GM19397 (cell line): ENCODE results near the gene ATP2B3.

Experiments
- ATAC-seq: cut with Tn5 transposase; IDR thresholded peaks from one replicate; pipeline ENCODE4 v1.9.1; 2021; ENCODE audit warnings: mild to moderate bottlenecking, moderate library complexity; ENCODE audit not compliant: unreplicated experiment

Gene ATP2B3

DNA sequence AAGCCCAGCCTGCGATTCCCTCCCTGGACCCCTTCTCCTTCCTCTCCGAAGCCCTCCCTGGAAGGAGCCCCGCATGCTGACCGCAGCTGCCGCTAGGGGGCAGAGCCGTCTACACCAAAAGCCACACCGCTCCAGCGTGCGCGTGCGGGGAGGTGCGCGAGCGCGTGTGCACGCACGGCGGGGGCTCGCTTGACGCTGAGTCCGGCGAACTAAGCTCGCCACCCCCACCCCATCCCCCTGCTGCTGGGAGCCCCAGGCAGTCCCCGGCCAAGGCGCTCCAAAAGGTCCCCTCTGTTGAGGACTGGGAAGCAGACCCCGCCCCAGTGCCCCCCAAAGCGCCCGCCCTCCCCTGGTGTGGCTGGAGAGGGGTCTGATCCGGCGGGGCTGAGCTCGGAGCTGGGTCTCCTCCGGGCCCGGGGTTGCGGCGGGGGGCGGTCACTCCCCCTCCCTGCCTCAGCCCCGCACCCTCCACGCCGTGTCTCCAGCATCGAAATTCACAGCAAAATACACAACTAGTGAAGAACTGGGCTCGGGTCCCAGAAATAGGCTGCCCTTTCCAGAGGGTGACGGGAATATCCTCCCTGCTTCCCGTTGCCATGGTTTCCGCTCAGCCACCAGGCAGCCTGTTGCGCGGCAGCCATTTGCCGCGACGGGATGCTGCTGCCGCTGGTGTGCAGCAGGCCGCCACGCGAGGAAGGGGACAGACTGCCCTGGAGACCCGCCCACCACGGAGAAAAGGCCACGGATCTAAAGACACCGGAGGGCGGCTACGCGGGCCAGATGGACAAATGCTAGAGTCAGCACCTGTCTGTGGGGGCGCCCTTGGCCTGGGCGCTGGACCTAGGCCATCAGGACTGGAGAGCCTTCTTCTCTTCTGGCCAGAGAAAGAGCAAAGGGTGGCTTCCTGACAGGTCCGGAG lies 92.7 kb downstream of the ATP2B3 start:
- ATAC-seq, result no peak

DNA sequence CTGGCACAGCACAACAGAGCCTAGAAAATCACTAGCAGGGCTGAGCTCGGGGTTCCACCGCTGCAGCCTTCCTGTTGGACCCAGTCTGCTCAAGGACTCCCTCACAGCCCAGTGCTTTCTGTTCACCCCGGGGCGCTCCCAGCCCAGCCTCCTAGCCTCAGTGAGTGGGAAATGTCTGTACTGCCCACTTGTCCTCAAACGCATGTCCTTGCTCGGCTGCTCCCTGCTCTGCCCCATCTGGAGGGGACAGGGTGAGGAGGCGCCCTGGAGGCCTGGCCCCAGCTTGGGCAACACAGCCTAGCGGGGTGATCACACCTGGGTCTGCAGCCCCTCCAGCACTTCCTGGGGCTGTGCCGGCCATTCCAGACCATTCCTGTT lies 93.4 kb downstream of the ATP2B3 start:
- no peak for ATAC-seq

DNA sequence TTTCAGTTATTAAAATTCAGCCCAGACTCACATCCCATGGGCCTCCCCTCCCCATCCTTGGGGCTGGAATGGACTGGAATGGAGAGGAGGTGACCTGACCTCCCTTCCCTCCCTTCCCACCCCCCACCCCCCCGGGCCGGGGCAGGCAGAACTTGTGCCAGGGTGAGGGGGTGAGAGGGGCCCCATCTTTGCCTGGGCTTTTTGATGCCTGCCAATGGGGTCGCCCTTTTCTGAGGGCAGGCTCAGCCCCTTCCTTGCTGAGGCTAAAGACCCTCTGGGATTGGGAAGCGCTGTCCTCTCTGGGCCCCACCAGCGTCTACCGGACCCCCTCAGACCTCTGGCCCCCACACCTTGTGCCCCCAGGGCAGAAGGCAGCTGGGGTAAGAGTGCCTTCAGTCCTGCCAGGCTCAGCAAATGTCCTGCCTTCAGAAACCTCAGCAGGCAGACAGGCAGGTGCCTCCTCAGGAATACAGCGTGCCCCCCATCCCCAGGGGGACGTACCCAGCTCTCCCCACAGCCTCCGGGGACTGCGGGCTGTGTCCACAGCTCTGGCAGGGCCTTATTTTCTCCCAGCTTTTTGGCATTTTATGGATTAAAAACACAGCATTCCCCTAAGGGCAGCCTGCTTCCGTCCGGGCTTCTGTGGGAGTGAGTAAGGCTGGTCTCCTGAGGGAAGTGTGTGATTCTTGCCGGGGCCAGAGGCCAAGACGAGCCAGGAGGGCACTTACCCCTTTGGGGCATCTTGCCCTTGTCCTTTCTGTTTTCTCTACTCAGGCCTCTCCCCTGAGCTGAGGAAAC lies 94.1 kb downstream of the ATP2B3 start:
- no peak for ATAC-seq

DNA sequence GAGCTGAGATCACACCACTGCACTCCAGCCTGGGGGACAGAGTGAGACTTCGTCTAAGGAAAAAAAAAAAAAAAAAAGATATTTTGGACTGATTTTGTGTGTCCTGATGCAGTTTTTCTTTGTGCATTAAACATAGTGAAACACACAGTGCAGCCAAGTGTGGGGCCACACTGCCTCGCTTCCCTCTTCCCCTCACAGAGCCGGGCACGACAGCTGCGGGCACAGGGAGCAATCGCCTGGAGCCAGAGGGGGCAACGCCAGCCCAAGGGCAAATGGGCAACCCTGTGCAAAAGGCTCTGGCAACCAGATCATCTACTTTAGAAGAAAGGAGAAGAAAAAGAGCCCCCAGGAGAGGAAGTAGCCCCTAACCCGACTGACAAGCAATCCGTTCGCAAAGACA lies 95.0 kb downstream of the ATP2B3 start:
- ATAC-seq, result no peak

DNA sequence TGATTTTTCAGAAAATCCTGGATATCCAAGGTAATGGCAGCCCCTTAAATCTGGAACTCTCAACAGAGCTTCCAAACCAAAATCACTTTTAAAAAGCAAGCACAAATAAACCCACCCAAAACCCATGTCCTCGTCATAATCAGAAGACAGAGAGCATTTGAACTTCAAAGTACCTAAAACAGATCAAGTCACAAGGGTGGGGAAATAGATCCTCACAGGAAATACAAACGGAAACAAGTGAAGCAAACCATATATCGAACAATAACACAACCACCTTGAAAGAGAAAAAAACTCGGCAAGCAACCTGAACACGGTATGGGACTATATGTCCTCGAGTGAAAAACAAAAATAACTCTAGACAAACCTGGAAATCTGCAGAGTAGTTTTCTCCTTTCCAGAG lies 97.4 kb downstream of the ATP2B3 start:
- no peak for ATAC-seq

DNA sequence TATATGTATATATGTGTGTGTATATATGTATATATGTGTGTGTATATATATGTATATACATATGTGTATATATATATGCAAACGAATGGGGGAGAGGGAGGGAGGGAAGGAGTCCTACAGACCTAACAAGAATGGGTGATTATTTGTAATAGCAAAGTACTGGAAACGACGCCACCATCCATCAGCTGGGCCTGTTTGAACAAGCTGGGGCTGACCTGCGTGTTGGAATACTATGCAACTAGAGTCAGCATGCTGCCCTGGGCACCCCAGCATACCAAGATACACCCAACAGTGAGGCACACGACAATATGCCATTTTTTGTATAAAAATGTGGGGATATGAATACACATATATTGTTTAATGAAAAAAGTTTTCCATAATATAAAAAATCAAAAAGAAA lies 103.1 kb downstream of the ATP2B3 start:
- no peak for ATAC-seq

DNA sequence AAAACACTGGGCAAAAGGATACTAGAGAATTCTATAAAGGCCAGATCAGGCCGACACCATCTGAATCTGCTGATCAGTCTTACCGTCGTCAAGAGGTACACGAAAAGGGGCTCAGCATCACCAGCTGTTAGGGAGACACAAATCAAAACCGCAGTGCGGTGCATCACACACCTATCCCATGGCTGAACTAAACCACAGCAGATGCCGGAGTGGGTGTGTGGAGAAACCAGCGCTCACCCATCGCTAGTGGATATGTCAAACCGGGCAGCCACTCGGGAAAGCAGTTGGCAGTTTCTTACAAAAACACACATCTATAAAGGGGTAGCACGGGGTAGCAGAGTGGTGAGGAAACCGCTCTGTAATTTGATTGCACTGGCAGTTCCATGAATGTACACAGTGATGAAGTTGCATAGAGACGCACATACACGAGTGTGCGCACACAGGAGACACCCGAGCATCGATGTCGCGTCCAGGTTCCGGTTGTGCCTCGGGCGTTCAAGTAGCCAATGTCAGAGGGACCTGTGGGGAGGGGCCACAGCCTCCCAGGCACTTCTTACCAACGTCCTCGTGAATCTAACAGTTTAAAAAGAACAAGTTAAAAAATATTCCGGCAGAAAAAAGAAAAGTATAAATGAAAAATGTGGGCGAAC lies 104.6 kb downstream of the ATP2B3 start:
- no peak for ATAC-seq

DNA sequence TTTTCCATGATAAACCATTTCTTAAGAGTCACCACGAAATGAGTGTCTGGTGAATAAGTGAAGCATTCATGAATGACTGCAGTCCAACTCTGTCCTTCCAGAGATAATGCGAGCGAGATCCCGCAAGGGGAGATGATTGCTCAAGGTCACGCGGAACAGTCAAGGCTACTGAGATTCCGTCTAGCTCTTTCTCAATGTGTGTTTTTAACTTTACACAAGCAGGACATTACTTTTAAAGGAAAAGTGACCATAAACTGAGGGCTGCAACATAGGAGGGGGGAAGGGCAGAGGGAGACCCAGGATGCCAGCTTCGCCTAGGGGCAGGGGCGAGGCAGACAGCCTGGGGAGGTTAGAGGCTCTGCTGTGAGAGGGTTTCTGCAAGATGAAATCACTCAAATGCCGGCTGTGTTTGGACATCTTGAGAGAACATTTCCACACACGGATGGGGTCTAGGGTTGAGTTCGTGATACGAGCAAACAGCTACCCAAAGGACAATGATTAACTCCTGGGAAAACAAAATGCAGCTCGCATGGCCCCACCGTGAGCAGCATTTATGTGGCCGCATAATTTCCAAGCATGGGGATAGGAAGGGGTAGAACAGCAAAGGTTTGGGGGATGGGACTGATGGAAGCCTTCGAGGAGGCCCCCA lies 105.3 kb downstream of the ATP2B3 start:
- ATAC-seq, result no peak

DNA sequence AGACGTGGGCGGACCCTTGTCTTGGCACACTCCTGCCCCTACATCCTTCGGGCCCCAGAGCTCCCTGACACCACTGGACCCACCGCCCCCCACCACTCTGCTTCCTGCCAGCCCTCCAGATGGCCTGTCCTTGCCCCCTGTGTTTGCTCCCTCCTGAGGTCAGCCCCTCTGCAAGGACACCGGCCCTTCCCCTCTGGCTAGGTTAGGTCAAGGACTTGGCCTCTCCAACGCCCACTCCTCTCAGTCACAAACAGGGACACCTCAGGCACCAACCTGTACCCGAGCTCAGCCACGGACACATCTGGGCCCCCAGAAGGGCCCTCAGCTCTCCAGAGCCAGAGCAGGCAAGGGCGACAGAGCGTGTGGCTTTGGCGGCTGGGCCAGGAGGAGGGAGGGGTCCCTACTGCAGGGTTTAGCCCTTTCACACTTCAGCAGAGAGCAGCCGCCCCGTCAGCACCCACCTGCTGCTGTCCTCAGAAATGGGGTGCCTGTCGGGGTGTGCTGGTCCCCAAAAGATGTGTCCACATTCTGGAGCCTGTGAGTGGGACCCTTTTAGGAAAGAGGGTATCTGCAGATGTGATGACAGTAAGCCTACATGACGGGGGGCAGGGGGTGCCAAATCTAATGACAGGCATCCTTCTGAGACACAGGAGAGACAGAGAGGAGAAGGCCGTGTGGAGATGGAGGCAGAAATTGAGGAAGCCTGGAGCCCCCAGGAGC lies 106.0 kb downstream of the ATP2B3 start:
- ATAC-seq, result no peak

DNA sequence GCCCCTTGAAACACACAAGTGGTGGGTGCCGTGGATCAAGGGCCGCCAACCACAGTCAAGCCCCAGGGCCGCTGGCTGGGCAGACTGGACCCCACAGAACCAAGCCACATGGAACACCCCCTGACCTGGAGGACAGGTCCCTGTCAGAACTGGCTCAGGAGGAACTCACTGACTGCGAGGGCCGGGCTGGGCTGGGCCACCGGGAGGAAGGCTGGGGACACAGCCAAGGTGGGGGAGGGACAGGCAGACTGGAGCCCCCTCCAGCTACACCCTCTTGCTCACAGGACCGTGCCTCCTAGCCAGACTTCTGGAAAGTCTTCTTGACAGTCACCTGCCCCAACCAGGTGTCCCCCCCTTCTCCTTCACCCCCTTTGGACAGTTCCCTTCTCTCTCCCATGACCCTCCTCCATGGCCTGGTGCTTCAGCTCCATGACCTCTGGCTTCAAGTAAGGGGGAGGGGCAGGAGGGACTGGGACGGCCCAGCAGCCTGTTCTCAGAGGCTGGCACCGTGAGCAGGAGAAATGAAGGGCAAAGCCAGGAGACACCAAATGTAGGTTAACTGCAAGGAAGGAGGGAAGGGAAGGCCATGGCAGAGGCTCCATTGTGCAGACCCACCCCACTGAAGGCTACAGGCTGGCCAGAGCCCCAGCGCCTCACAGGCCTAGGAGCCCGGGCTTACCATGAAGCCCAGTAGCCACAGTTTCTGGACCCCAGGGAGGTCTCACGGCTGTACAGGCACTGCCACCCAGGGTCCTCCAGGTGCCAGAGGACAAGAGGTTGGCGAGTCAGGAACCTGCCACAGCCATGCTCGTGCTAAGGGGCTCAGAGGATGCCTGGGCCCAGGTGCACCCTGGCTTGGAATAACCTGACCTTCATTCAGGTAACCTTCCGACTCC lies 107.0 kb downstream of the ATP2B3 start:
- ATAC-seq, result no peak

DNA sequence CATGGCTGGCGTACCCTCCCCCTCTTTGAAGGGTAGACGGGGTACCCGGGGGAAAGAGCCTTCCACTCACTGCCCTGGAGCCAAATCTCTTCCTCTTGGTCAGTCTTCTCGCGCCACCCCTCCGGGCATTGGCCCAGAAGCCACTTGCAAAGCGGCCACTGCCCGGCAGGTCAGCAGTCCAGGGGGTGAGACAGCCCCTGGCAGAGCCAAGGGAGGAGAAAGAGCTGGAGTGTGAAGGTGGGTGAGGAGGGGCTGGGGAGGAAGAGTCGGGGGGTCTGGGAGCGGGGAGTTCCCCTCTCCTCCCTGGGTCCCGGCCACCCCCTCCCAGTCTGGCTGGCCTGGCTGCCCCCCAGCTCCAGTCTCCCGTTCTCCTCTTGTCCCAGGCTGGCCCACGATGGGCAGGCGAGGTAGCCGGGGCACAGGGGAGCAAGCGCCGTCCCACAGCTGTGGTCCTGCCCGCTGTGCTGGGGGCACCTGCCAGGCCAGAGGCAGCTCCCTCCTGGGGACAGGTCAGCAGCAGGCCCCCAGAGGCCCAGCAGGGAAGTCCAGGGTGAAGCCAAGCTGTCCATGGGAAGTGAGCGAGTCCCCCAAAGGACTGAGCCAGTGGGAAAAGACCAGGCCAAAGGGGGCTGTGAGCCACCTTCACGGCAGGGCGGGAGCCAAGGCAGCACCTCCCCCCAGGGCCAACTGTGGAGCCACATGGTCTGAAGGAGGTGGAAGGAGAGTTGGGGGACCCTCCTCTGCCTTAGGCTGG lies 108.0 kb downstream of the ATP2B3 start:
- no peak for ATAC-seq

DNA sequence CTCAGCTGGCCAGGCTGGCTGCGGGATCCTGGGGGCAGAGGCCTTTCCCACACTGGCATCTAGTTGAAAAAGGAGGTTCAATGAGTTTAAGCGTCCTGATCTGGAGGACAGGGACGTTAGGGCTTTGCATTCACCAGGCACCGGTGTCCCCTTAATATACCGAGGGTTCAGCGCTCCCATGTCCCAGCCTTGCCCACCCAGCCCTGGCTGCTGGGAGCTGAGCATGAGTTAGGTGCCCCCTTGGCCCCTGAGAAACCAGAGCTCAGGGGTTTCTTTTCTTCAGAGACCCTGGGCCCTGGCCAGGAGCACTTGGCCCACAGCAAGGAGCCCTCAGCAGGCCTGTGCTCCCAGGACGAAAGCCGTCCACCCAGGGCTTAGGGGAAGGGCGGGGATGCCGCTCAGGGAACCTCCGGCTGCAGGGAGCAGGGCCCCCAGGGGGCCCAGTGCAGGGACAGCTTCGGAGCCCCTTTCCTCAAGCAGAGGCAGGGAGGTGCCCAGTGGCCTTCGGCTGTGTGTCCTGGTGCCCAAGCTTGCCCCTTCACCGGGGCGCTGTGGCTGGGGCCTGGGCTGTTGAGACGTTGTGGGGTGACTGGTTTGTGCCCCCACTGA lies 108.7 kb downstream of the ATP2B3 start:
- no peak for ATAC-seq

DNA sequence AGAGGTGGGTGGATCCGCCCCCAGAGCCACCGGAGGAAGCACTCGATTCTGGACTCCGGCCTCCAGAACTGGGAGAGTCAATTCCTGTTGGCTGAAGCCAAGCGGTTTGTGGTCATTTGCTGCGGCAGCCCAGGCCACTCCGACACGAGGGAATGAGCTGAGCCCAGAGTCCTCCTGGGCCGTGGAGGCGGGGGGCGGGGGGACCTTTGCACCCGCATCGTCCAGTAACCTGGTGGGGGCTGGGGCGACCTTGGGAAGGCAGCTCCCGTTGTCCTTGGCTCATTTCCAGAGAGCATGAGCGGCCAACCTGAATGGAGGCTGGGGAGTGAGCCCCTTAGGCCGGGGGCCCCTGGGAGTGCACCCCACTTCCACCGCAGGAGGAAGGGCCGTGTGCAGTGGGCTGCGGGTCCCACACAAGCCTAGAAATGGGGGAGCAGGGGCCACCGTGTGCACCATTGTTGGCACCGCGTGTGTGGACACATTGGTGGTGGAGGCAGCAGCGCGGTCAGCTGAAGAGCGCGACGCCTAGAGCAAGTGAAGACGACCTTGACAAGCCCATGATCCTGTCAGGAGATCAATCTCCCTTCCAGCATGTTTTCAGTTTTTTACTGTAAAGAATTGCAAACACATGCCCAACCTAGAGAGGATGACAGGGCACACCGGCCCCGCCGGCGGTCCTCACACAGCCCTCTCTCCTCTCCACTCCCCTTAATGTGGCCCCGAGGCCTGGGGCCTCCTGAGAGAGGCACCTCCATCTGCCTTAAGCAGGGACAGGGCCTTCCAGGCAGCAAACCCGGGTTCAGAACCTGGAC lies 109.6 kb downstream of the ATP2B3 start:
- ATAC-seq, result no peak

DNA sequence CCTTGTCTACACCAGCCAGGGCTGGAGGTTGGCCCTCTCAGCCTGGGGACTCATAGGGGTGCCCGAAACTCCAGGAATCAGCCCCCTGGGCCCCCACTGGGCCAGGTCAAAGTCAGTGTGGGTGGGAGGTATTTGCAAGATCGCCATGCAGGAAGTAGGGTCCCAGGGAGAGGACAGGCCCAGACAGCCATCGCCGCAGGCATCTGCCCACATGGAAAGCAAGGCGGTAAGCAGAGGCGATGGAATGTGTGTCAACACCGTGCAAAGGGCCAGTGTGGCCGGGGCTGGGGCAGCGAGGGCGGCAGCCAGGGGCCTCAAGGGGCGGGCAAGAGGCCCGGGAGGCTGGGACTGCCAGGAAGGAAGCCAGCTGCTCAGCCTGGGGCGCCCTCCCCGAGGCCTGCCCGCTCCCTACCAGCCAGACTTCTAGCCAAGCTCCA lies 110.3 kb downstream of the ATP2B3 start:
- ATAC-seq, result no peak

DNA sequence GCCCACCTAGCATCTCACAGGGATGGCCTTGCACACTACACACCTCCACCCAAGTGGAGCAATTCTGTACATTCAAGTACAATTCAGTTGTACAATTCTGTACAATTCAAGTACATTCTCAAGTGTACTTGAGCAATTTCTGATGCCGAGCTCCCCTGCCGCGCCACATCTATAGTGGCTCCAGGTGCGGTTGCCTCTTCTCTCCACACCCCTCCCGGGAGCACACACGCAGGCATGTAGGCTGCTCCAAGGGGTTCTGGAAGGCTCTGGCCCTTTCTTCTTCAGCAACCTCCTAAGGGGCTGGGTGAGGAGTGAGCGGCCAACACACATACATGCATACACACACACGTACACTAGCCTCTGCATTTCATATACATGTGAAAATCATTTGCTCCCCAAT lies 110.7 kb downstream of the ATP2B3 start:
- ATAC-seq, result no peak

DNA sequence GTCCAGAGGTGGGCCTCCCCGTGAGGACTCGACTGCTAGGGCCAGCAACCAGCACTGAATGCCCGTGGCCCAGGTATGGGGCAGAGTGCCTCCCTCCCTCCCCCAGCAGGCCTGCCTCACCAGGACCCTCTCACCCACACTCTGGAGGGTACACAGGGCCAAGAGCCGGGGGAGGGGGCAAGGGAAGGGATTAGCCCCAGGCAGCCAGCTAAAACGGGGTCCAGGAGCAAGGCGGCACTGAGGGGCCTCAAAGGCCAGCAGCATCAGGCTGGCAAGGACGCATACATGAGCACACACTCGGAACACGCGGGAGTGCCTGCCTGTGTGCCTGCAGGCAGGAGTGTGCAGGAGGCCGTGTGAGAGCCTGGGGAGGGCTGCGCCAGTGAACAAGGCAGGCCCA lies 111.2 kb downstream of the ATP2B3 start:
- ATAC-seq, result no peak

DNA sequence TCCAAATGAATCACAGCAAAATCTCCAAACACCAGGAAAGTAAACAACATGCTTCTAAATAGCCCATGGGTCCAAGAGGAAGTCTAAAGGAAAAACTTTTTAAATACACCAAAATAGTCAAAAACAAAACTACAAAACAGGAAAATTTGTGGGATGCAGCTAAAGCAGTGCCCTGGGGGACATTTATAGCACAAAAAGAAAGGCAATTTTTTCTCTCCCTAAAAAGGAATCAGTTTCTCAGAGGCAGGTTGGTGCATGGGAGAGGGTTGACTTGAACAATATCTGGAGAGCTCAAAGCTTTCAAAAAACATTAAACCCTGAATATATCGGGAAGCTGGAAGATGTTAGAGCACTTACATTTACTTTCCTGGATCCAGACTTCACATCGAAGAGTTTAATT lies 113.9 kb downstream of the ATP2B3 start:
- no peak for ATAC-seq
